CD4-positive, alpha-beta T cell (primary cell): ENCODE results near the gene PRICKLE2. TPM values are rescaled to one million over a fixed set of nuclear protein-coding genes. Genes with fewer than 3 reads are reported as not detected.

Source experiments
- ATAC-seq: fragments of 200-7000 bp; cut with Tn5 transposase; one replicate; pipeline ENCODE4 v1.10.0; 2022; ENCODE audit warnings: mild to moderate bottlenecking; ENCODE audit not compliant: poor library complexity
- CTCF ChIA-PET: fragments of 350-600 bp; sonication (Branson Sonifier 250); formaldehyde crosslinking; loops from one replicate; lab custom pipeline; 2021; ENCODE audit warnings: antibody characterized with exemption, inconsistent platforms; lab: Charles Lee
- POLR2A ChIA-PET: fragments of 350-600 bp; sonication (Branson Sonifier 250); formaldehyde crosslinking; loops from one replicate; lab custom pipeline; 2021; ENCODE audit warnings: antibody characterized with exemption, inconsistent platforms; lab: Charles Lee
- DNase-seq, 14 experiments: peaks; one replicate each; pipeline ENCODE4 v3.0.0-alpha.2; 2013 to 2020; ENCODE audit warnings: mixed read lengths in 2 of 14
- H3K27ac ChIP-seq, 2 donors: one replicate each; pipeline versions ENCODE4 v1.5.1 to v1.7.0; 2013; ENCODE audit warnings: low read length in 2 of 2, low read depth in 1 of 2, mild to moderate bottlenecking in 1 of 2
- H3K27me3 ChIP-seq, 2 experiments: 1 replicate in 1 of 2; 2 replicates in 1 of 2; pipeline versions ENCODE4 v1.6.1 to v1.7.0; 2013; ENCODE audit warnings: low read length in 2 of 2, control low read depth in 1 of 2, mild to moderate bottlenecking in 1 of 2, moderate library complexity in 1 of 2; ENCODE audit not compliant: insufficient read depth in 2 of 2, control insufficient read depth in 1 of 2
- H3K36me3 ChIP-seq: one replicate; pipeline ENCODE4 v1.6.1; 2013; ENCODE audit warnings: low read length, control low read depth; ENCODE audit not compliant: insufficient read depth
- H3K4me1 ChIP-seq: one replicate; pipeline ENCODE4 v1.6.1; 2013; ENCODE audit warnings: low read length, control low read depth; ENCODE audit not compliant: insufficient read depth
- H3K4me3 ChIP-seq: one replicate; pipeline ENCODE4 v1.5.1; 2013; ENCODE audit warnings: mild to moderate bottlenecking, low read length, moderate library complexity
- H3K9me3 ChIP-seq, 2 experiments: 1 replicate in 1 of 2; 2 replicates in 1 of 2; pipeline versions ENCODE4 v1.6.1 to v1.7.0; 2013; ENCODE audit warnings: low read length in 2 of 2, mild to moderate bottlenecking in 2 of 2, control low read depth in 1 of 2, moderate library complexity in 1 of 2; ENCODE audit not compliant: control insufficient read depth in 1 of 2, insufficient read depth in 1 of 2
- H3K27ac Mint-ChIP-seq: one replicate; pipeline ENCODE4 v1.8.0; 2020; ENCODE audit warnings: mixed read lengths
- H3K27me3 Mint-ChIP-seq: one replicate; pipeline ENCODE4 v1.8.0; 2021; ENCODE audit warnings: mixed read lengths
- H3K36me3 Mint-ChIP-seq: one replicate; pipeline ENCODE4 v1.8.0; 2021; ENCODE audit warnings: low read depth, mixed read lengths
- H3K4me1 Mint-ChIP-seq: one replicate; pipeline ENCODE4 v1.8.0; 2021; ENCODE audit warnings: low read depth, mixed read lengths
- H3K4me3 Mint-ChIP-seq: one replicate; pipeline ENCODE4 v1.8.0; 2020; ENCODE audit warnings: mild to moderate bottlenecking, mixed read lengths
- H3K9me3 Mint-ChIP-seq: one replicate; pipeline ENCODE4 v1.8.0; 2020; ENCODE audit warnings: mixed read lengths
- intact Hi-C, 2 experiments: fragments of 100-400 bp; cut with DNase I in 1 of 2; cut with micrococcal nuclease in 1 of 2; formaldehyde crosslinking; loops; one replicate each; pipeline versions ENCODE4 v1.15.1 to v1.9.0; 2023 to 2025; cut with DNase I, micrococcal nuclease
- total RNA-seq, 174 experiments: library from RNA in 2 of 174; stranded (reverse) in 2 of 174; gene quantifications; one replicate each; pipeline ENCODE4 v1.2.3 and lab custom pipeline; 2021 to 2026
- TF ChIP-seq, protein P1 (sequence below): fragments of 200-600 bp; IDR thresholded peaks from one replicate; pipeline ENCODE4 v1.8.0; 2022; ENCODE audit warnings: antibody characterized with exemption, mild to moderate bottlenecking

Gene PRICKLE2
- total RNA-seq, 2 experiments from 2014 or later, result not detected

GRCh38 chr3:64218746-64219145 lies 6.5 kb downstream of the PRICKLE2 start:
- Mint-ChIP-seq H3K36me3 (no peaks in the 10 kb centered on the region), H3K4me3 (no peak overlapping the region), H3K4me1 (no peaks in the 10 kb centered on the region), H3K9me3 (no peaks in the 10 kb centered on the region), H3K27me3 (peaks cover 11% of the 10 kb centered on the region), H3K27ac (no peak overlapping the region)
- Histone ChIP-seq H3K36me3 (no peaks in the 10 kb centered on the region), H3K27me3 (no peaks in the 10 kb centered on the region), H3K27ac (no peak overlapping the region), H3K4me3 (no peak overlapping the region), H3K4me1 (no peaks in the 10 kb centered on the region), H3K9me3 (no peaks in the 10 kb centered on the region)
- DNase-seq (no peak), ATAC-seq (no peak)
- TF ChIP-seq, protein P1, sequence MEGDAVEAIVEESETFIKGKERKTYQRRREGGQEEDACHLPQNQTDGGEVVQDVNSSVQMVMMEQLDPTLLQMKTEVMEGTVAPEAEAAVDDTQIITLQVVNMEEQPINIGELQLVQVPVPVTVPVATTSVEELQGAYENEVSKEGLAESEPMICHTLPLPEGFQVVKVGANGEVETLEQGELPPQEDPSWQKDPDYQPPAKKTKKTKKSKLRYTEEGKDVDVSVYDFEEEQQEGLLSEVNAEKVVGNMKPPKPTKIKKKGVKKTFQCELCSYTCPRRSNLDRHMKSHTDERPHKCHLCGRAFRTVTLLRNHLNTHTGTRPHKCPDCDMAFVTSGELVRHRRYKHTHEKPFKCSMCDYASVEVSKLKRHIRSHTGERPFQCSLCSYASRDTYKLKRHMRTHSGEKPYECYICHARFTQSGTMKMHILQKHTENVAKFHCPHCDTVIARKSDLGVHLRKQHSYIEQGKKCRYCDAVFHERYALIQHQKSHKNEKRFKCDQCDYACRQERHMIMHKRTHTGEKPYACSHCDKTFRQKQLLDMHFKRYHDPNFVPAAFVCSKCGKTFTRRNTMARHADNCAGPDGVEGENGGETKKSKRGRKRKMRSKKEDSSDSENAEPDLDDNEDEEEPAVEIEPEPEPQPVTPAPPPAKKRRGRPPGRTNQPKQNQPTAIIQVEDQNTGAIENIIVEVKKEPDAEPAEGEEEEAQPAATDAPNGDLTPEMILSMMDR, result no peak
- intact Hi-C loops, result no loop called here
- POLR2A ChIA-PET, result no interaction called here
- CTCF ChIA-PET, result no interaction called here

GRCh38 chr3:64218329-64218728 lies 6.9 kb downstream of the PRICKLE2 start:
- Histone ChIP-seq H3K4me1 (no peaks in the 10 kb centered on the region), H3K9me3 (no peaks in the 10 kb centered on the region), H3K27ac (no peak overlapping the region), H3K36me3 (no peaks in the 10 kb centered on the region), H3K27me3 (no peaks in the 10 kb centered on the region), H3K4me3 (no peak overlapping the region)
- CTCF ChIA-PET, result no interaction called here
- intact Hi-C loops, result no loop called here
- Mint-ChIP-seq H3K27ac (no peak overlapping the region), H3K36me3 (no peaks in the 10 kb centered on the region), H3K4me1 (no peaks in the 10 kb centered on the region), H3K4me3 (no peak overlapping the region), H3K9me3 (no peaks in the 10 kb centered on the region), H3K27me3 (peaks cover 11% of the 10 kb centered on the region)
- TF ChIP-seq, protein P1, result no peak
- ATAC-seq (no peak), DNase-seq (no peak)
- POLR2A ChIA-PET, result no interaction called here

- Mint-ChIP-seq H3K4me1 (no peaks in the 10 kb centered on the region), H3K36me3 (no peaks in the 10 kb centered on the region), H3K9me3 (no peaks in the 10 kb centered on the region), H3K27ac (no peak overlapping the region), H3K27me3 (peaks cover 4% of the 10 kb centered on the region), H3K4me3 (no peak overlapping the region)
- H3K27ac ChIP-seq, result no peak overlapping the region
- intact Hi-C loops, result no loop called here
- no peaks in the 10 kb centered on the region for H3K9me3 ChIP-seq
- H3K27me3 ChIP-seq, result no peaks in the 10 kb centered on the region
- TF ChIP-seq, protein P1, result no peak
- no peak overlapping the region for H3K4me3 ChIP-seq
- ChIA-PET POLR2A (no interaction called here), CTCF (no interaction called here)
- H3K36me3 ChIP-seq, result no peaks in the 10 kb centered on the region
- no peaks in the 10 kb centered on the region for H3K4me1 ChIP-seq
- no peak for ATAC-seq
- no peak for DNase-seq
Observed at GRCh38 chr3:64216274-64217147, 8.8 kb downstream of the PRICKLE2 start.
